SU-DHL-6 (cell line): Measurements from ENCODE around the gene TDRD1.

ENCODE experiments used
- EZH2phosphoT487 ChIP-seq: fragments of 200-600 bp; sonication (generic), shearing (Covaris generic); conservative IDR thresholded peaks from 2 replicates; pipeline ENCODE4 v1.6.1; 2018; ENCODE audit warnings: mild to moderate bottlenecking, antibody characterized with exemption, low read length, moderate library complexity, mixed read lengths
- TF ChIP-seq, protein P1 (sequence below): fragments of 200-600 bp; sonication (generic); IDR thresholded peaks from one replicate; pipeline ENCODE4 v1.5.1; 2017; ENCODE audit warnings: antibody characterized with exemption, mild to moderate bottlenecking, low read length, moderate library complexity; ENCODE audit not compliant: insufficient read depth, poor library complexity, severe bottlenecking

DNA sequence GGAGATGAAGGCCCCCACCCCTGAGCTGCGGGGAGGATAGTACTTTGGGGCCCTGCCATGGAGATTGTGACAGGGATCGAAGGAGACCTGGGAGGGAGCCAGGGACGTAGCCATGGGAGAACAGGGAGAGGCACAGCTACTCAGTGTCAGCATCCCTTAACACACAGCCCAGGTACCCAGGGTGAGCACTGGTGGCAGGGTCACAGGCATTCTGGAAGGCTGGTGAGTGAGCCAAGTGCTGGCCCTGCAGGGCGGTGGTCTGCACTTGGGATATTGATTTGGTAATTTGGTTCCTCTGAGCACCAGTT, 99.7 kb downstream of the TDRD1 start:
- TF ChIP-seq, protein P1, sequence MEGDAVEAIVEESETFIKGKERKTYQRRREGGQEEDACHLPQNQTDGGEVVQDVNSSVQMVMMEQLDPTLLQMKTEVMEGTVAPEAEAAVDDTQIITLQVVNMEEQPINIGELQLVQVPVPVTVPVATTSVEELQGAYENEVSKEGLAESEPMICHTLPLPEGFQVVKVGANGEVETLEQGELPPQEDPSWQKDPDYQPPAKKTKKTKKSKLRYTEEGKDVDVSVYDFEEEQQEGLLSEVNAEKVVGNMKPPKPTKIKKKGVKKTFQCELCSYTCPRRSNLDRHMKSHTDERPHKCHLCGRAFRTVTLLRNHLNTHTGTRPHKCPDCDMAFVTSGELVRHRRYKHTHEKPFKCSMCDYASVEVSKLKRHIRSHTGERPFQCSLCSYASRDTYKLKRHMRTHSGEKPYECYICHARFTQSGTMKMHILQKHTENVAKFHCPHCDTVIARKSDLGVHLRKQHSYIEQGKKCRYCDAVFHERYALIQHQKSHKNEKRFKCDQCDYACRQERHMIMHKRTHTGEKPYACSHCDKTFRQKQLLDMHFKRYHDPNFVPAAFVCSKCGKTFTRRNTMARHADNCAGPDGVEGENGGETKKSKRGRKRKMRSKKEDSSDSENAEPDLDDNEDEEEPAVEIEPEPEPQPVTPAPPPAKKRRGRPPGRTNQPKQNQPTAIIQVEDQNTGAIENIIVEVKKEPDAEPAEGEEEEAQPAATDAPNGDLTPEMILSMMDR = no peak
- TF ChIP-seq EZH2phosphoT487 = no peak
